ENCODE results near the gene GRAP2. TPM values are rescaled to one million over a fixed set of nuclear protein-coding genes. Genes with fewer than 3 reads are reported as not detected.
"Not testable (repeated sequence)": the region's sequence is repeated elsewhere in the genome, so short reads cannot be mapped to it uniquely, and the experiment has no call there.

GRAP2 gene
- not detected in 2 replicates for total RNA-seq (2014; rRNA removed; shearing (Covaris generic))

- no peak for DNase-seq (ENCODE audit: low spot score)
Observed at GRCh38 chr22:39900306-39901227, at the start of gene GRAP2. Gene GRAP2, plus strand, starts transcription at chr22:39901084. Its CDS starts 46,023 bp downstream, at chr22:39947107.

DNA sequence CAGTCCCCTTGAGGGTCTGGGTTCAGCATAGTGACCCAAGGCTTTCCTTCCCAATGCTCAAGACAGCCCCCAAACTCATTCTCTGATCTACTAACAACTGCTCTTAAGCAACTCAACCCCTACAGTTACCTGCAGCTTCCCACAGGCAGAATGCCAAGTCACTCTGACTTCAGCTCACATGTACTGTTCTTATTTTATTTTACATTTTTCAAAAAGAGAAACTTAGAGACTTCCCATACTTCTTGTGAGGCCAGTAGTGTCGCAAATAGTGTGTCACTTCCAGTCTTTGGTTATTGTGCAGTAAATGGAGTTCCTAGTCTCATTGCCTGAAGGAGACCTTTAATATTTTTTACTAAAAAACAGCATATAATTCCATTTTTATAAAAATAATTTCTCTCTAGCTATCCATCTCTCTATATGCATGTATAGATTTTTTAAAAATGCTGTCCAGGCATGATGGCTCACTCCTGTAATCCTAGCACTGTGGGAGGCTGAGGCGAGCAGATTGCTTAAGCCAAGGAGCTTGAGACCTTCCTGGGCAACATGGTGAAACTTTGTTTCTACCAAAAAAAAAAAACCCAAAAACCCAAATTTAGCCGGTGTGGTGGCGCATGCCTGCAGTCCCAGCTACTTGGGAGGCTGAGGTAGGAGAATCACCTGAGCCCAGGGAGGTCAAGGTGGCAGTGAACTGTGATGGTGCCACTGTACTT lies 49.1 kb upstream of the GRAP2 start:
- DNase-seq (ENCODE audit: low spot score): no peak

DNA sequence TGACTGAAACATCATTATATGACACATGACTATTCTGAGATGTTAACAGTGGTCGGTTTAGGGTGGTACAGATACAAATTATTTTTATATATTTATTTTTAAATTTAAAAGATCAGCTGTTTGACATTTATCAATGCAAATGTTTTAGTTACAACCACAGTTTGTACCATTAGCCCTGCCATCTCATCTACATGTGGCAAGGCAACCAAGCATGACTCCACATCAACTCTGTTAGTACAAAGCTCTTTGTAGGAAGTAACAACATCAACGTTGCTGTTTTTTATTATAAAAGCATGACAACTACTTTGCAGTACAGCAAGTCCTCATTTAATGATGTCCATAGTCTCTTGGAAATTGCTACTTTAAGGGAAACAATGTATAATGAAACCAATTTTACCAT lies 48.1 kb upstream of the GRAP2 start:
- DNase-seq (ENCODE audit: low spot score): no peak

DNA sequence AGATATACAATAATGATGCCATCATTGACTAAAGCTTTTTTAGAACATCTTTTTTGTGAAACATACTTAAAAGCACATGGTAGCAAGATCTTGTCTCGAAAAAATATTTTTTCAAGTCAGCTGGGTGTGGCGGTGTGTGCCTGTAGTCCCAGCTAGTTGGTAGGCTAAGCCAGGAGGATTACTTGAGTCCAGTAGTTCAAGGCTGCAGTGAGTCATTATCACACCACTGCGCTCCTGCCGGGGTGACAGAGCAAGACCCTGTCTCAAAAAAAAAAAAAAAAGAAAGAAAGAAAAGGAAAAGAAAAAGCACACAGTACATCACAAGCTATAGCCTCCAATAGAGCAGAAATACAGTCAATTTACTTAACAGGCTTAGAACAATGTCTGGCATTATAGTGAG lies 44.3 kb upstream of the GRAP2 start:
- DNase-seq (ENCODE audit: low spot score): no peak

GRCh38 chr22:39859903-39860588 lies 40.8 kb upstream of the GRAP2 start:
- no peak for DNase-seq (ENCODE audit: low spot score)

DNA sequence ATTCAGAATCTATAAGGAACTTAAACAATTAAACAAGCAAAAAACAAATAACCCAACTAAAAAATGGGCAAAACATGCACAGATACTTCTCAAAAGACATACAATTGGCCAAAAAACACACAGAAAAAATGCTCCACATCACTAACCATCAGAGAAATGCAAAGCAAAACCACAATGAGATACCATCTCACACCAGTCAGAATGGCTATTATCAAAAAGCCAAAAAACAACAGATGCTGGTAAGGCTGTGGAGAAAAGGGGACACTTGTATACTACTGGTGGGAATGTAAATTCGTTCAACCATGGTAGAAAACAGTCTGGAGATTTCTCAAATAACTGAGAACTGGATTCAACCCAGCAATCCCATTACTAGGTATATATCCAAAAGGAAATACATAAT lies 32.1 kb upstream of the GRAP2 start:
- DNase-seq (ENCODE audit: low spot score): no peak

DNA sequence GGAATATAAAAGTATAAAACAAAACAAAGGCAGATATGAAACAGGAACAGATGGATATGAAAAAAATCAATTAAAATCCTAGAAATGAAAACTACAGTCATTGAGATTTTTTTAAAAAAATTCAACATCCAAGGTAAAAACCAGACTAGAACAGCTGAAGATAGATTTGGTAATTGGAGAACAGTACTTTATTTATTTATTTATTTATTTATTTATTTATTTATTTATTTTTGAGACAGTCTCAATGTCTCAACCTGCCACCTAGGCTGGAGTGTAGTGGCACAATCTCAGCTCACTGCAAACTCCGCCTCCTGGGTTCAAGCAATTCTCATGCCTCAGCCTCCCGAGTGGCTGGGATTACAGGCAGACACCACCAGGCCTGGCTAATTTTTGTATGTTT lies 31.1 kb upstream of the GRAP2 start:
- DNase-seq (ENCODE audit: low spot score): not testable (repeated sequence)

GRCh38 chr22:39871008-39871798 lies 29.7 kb upstream of the GRAP2 start:
- DNase-seq (ENCODE audit: low spot score): no peak

GRCh38 chr22:39872548-39872947 lies 28.3 kb upstream of the GRAP2 start:
- no peak for DNase-seq (ENCODE audit: low spot score)

GRCh38 chr22:39873965-39874364 lies 26.9 kb upstream of the GRAP2 start:
- DNase-seq (ENCODE audit: low spot score): no peak

DNA sequence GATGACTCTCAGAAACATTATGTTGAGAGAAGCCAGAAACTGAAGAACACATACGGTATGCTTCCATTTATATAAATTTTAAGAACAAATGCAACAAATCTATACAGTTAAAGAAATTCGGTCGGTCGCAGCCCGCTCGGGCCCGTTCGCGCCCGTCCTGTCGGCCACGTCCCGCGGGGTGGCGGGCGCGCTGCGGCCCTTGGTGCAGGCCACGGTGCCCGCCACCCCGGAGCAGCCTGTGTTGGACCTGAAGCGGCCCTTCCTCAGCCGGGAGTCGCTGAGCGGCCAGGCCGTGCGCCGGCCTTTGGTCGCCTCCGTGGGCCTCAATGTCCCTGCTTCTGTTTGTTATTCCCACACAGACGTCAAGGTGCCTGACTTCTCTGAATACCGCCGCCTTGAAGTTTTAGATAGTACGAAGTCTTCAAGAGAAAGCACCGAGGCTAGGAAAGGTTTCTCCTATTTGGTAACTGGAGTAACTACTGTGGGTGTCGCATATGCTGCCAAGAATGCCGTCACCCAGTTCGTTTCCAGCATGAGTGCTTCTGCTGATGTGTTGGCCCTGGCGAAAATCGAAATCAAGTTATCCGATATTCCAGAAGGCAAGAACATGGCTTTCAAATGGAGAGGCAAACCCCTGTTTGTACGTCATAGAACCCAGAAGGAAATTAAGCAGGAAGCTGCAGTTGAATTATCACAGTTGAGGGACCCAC lies 25.6 kb upstream of the GRAP2 start:
- DNase-seq (ENCODE audit: low spot score): not testable (repeated sequence)

GRCh38 chr22:39877079-39877845 lies 23.6 kb upstream of the GRAP2 start:
- DNase-seq (ENCODE audit: low spot score): no peak

- DNase-seq (ENCODE audit: low spot score): no peak
Observed at GRCh38 chr22:39880722-39881121, 20.2 kb upstream of the GRAP2 start.

DNA sequence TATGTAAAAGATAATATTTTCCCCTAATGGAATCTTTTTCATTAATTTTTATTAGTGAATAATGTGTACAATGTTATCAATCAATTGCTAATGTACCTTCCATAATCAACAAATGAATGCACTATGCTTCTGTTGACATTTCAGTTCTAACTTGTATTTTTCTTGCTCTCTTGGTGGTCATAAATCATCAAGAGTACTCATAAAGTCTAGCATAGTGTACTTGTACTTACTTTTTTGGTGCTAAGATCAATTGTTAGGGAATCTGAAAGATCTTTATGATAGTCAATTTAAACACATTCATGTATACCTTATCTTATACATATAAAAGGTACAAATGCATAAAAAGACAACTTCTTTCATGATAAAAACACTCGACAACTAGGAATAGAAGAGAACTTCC lies 17.8 kb upstream of the GRAP2 start:
- DNase-seq (ENCODE audit: low spot score): no peak

DNA sequence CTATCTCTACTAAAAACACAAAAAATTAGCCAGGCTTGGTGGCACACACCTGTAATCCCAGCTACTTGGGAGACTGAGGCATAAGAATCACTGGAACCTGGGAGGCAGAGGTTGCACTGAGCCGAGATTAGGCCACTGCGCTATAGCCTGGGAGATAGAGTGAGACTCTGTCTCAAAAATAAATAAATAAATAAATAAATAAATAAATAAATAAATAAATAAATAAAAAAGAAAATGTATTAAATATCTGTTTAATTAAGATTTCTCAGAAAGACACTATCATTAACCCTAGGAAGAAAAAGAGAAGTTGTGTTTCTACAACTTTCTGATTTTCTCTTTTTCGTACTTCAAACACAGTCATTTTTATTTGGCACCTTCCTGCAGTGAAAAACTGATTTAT lies 11.0 kb upstream of the GRAP2 start:
- DNase-seq (ENCODE audit: low spot score): not testable (repeated sequence)

GRCh38 chr22:39893526-39893925 lies 7.4 kb upstream of the GRAP2 start, which contains the start of gene ENTHD1:
Gene ENTHD1, minus strand, starts transcription at chr22:39893760. Its CDS starts 6,012 bp downstream, at chr22:39887748.
- DNase-seq (ENCODE audit: low spot score): no peak

DNA sequence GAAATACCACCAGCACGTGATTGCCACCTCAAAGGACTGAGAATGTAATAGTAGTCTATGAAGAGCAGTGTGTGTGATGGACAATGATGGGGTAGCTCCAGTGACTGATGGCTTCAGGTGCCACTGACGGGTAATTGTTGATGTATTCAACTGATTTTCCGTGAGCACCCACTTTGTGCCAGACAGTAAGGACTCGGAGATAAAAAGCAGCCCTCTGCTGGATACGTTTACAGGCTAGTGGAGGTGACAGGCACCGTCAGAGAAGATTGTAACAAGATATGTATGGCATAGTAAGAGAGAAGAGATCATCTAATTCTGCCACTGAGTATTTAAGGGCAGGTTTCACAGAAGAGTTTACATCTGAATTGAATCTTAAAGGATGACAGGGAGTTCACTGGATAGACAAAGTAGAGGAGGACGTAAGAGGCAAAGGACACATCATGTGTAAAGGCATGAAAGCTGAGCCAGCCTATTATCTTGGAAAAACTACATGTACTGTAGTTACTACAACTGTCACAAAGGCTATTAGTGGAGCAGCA lies 6.3 kb upstream of the GRAP2 start:
- no peak for DNase-seq (ENCODE audit: low spot score)

DNA sequence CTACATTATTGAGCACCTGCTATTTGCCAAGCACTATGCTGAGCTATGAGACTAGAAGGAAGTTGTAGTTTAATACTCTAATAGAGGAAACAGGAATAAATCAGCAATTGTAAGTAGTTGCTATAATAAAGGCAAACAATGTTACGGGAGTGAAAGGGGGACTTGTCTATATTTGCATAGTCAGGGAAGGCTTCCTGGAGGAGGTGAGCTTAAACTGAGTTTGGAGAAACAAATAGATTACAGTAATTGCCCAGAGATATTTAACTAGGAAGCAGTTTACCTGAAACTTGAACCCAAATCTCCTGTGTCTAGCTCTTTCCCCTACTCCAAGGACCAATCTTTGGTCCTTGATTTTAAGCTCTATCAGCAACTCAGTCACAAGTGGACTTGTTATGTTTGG lies 5.2 kb upstream of the GRAP2 start:
- no peak for DNase-seq (ENCODE audit: low spot score)

DNA sequence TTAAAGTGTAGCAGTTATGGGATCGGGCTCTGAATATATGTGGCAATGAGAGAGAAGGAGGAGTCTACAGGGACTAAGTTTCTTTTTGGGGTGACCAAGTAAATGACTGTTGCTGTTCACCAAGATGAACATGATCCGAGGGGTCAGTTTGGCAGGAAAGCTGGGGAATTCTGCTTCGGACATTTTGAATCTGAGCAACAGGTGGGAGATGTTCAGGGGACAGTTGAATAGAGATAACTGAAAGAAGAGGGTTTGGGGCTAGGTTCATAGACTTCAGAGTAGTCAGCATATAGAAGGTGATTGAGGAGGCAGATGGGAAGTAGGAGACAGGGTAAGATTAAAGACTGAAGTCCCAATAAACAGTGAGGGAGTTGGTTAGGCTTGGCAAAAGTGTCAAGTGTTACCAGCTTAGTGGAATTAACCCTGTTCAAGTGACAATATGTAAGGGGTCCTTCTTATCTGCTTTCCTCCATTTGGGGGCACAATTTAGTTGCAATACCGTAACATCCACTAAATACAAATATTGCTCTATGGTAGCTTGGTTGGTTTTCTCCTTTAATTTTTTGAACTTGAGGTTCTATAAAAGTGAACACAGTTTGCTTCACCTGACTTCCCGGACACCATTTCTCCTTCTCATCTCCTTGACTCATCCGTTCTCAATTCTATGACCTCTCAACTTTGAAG lies 4.4 kb upstream of the GRAP2 start:
- DNase-seq (ENCODE audit: low spot score): no peak

Data from HT-29 (cell line).